Kidney epithelial cell (primary cell): Measurements from ENCODE around the gene NOTCH3. TPM values are rescaled to one million over a fixed set of nuclear protein-coding genes. Genes with fewer than 3 reads are reported as not detected.

Source experiments
- DNase-seq: peaks from one replicate; pipeline ENCODE4 v3.0.0-alpha.2; 2010; ENCODE audit warnings: low read depth
- H3K27me3 ChIP-seq: 2 replicates; pipeline ENCODE4 v1.6.0; 2011; ENCODE audit warnings: low read length; ENCODE audit not compliant: control insufficient read depth, insufficient read depth
- H3K36me3 ChIP-seq: 2 replicates; pipeline ENCODE4 v1.5.1; 2011; ENCODE audit warnings: low read length; ENCODE audit not compliant: control insufficient read depth, insufficient read depth
- H3K4me3 ChIP-seq: 2 replicates; pipeline ENCODE4 v1.5.1; 2011; ENCODE audit warnings: low read depth, mild to moderate bottlenecking, control low read depth, low read length
- CTCF ChIP-seq: IDR thresholded peaks from 2 replicates; pipeline ENCODE4 v1.5.1; 2011; ENCODE audit warnings: mild to moderate bottlenecking, moderate library complexity, low read length, control low read depth, inconsistent platforms; ENCODE audit not compliant: insufficient read depth, poor library complexity, severe bottlenecking
- total RNA-seq: library from RNA; depleted of rRNA; stranded (reverse); fragments of >200 nt; gene quantifications from 2 replicates; pipeline ENCODE4 v1.2.3, GENCODE V29; 2015

The NOTCH3 gene
- total RNA-seq, 1 donor from 2014 or later, result 32.8 TPM

GRCh38 chr19:15201374-15202023 is 704 bp upstream of the NOTCH3 start:
- no peak for DNase-seq
- Histone ChIP-seq H3K36me3 (no peaks in the 10 kb centered on the region), H3K4me3 (no peak overlapping the region), H3K27me3 (peaks cover 21% of the 10 kb centered on the region)
- no peak for TF ChIP-seq CTCF

- Histone ChIP-seq H3K4me3 (peak overlapping the region; percentile 50), H3K36me3 (no peaks in the 10 kb centered on the region), H3K27me3 (peaks cover 30% of the 10 kb centered on the region)
- no peak for DNase-seq
- TF ChIP-seq CTCF, result no peak
Observed at GRCh38 chr19:15199661-15200552, 888 bp downstream of the NOTCH3 start.

GRCh38 chr19:15198951-15199660 is 1.7 kb downstream of the NOTCH3 start:
- no peak for DNase-seq
- no peak overlapping the region for H3K4me3 ChIP-seq
- H3K27me3 ChIP-seq, result peaks cover 37% of the 10 kb centered on the region
- no peak for TF ChIP-seq CTCF
- H3K36me3 ChIP-seq, result no peaks in the 10 kb centered on the region

- Histone ChIP-seq H3K36me3 (no peaks in the 10 kb centered on the region), H3K4me3 (no peak overlapping the region), H3K27me3 (peaks cover 37% of the 10 kb centered on the region)
- no peak for TF ChIP-seq CTCF
- no peak for DNase-seq
Observed at GRCh38 chr19:15197942-15198341, 2.9 kb downstream of the NOTCH3 start.

GRCh38 chr19:15197275-15197941 is 3.4 kb downstream of the NOTCH3 start:
- no peak for TF ChIP-seq CTCF
- no peaks in the 10 kb centered on the region for H3K36me3 ChIP-seq
- peaks cover 37% of the 10 kb centered on the region for H3K27me3 ChIP-seq
- DNase-seq, result no peak
- no peak overlapping the region for H3K4me3 ChIP-seq
